Measurements from ENCODE around the gene HDAC4. TPM values are rescaled to one million over a fixed set of nuclear protein-coding genes. Genes with fewer than 3 reads are reported as not detected.

Gene HDAC4
- total RNA-seq, 2 experiments from 2014 or later, result 30.0 to 35.8 TPM

GRCh38 chr2:239393388-239393940 is 7.4 kb downstream of the HDAC4 start:
- DNase-seq, result no peak
- Mint-ChIP-seq H3K4me1 (ENCODE audit: low read depth) (peaks cover 21% of the 10 kb centered on the region), H3K9me3 (no peaks in the 10 kb centered on the region), H3K27ac (no peak overlapping the region), H3K27me3 (no peaks in the 10 kb centered on the region), H3K36me3 (peaks cover 11% of the 10 kb centered on the region), H3K4me3 (no peak overlapping the region)
- intact Hi-C loops (cut with micrococcal nuclease), result loop anchor here (10.0 kb wide), 1 partner anchor 249 kb away; no protein-coding TSS in a partner anchor
- ChIA-PET POLR2A (no interaction called here), CTCF (interaction anchor here (0.6 kb wide), 1 partner anchor 183 kb away, joined by 4 read pairs; no protein-coding TSS in a partner anchor)

GRCh38 chr2:239392688-239393387 is 8.0 kb downstream of the HDAC4 start:
- H3K4me1 Mint-ChIP-seq (ENCODE audit: low read depth), result peaks cover 17% of the 10 kb centered on the region
- no peak overlapping the region for H3K27ac Mint-ChIP-seq
- H3K9me3 Mint-ChIP-seq, result no peaks in the 10 kb centered on the region
- no peaks in the 10 kb centered on the region for H3K27me3 Mint-ChIP-seq
- CTCF ChIA-PET, result interaction anchor here (0.6 kb wide), 1 partner anchor 182 kb away, joined by 4 read pairs; no protein-coding TSS in a partner anchor
- peaks cover 11% of the 10 kb centered on the region for H3K36me3 Mint-ChIP-seq
- POLR2A ChIA-PET, result interaction anchor here (1.5 kb wide), 1 partner anchor 8 kb away, joined by 4 read pairs; the partner anchor contains the start of gene HDAC4
- no peak for DNase-seq
- no peak overlapping the region for H3K4me3 Mint-ChIP-seq
- intact Hi-C loops (cut with micrococcal nuclease), result loop anchor here (10.0 kb wide), 1 partner anchor 248 kb away; no protein-coding TSS in a partner anchor

GRCh38 chr2:239392072-239392357 is 8.8 kb downstream of the HDAC4 start:
- CTCF ChIA-PET, result no interaction called here
- Mint-ChIP-seq H3K4me1 (ENCODE audit: low read depth) (peaks cover 10% of the 10 kb centered on the region), H3K9me3 (no peaks in the 10 kb centered on the region), H3K27me3 (no peaks in the 10 kb centered on the region), H3K4me3 (no peak overlapping the region), H3K36me3 (peaks cover 11% of the 10 kb centered on the region), H3K27ac (no peak overlapping the region)
- POLR2A ChIA-PET, result interaction anchor here (1.5 kb wide), 1 partner anchor 9 kb away, joined by 4 read pairs; the partner anchor contains the start of gene HDAC4
- intact Hi-C loops (cut with micrococcal nuclease), result loop anchor here (10.0 kb wide), 1 partner anchor 247 kb away; no protein-coding TSS in a partner anchor
- DNase-seq, result no peak

- Mint-ChIP-seq H3K36me3 (peaks cover 11% of the 10 kb centered on the region), H3K27me3 (no peaks in the 10 kb centered on the region), H3K4me1 (ENCODE audit: low read depth) (peaks cover 6% of the 10 kb centered on the region), H3K27ac (no peak overlapping the region), H3K9me3 (no peaks in the 10 kb centered on the region), H3K4me3 (no peak overlapping the region)
- POLR2A ChIA-PET, result interaction anchor here (1.5 kb wide), 1 partner anchor 10 kb away, joined by 4 read pairs; the partner anchor contains the start of gene HDAC4
- intact Hi-C loops (cut with micrococcal nuclease), result loop anchor here (10.0 kb wide), 1 partner anchor 247 kb away; no protein-coding TSS in a partner anchor
- CTCF ChIA-PET, result interaction anchor here (1.3 kb wide), 1 partner anchor 22 kb away, joined by 3 read pairs; no protein-coding TSS in a partner anchor
- no peak for DNase-seq
Observed at GRCh38 chr2:239391286-239392071, 9.3 kb downstream of the HDAC4 start.

- no peaks in the 10 kb centered on the region for H3K27me3 Mint-ChIP-seq
- CTCF ChIA-PET, result interaction anchor here (1.3 kb wide), 1 partner anchor 21 kb away, joined by 3 read pairs; no protein-coding TSS in a partner anchor
- POLR2A ChIA-PET, result no interaction called here
Observed at GRCh38 chr2:239390546-239391285, 10.1 kb downstream of the HDAC4 start.

GRCh38 chr2:239389414-239390329 is 11.1 kb downstream of the HDAC4 start:
- H3K9me3 Mint-ChIP-seq, result no peaks in the 10 kb centered on the region
- H3K4me1 Mint-ChIP-seq (ENCODE audit: low read depth), result peaks cover 5% of the 10 kb centered on the region
- peaks cover 11% of the 10 kb centered on the region for H3K36me3 Mint-ChIP-seq
- no peak for DNase-seq
- POLR2A ChIA-PET, result interaction anchor here (1.0 kb wide), 1 partner anchor 12 kb away, joined by 3 read pairs; no protein-coding TSS in a partner anchor
- H3K27me3 Mint-ChIP-seq, result no peaks in the 10 kb centered on the region
- CTCF ChIA-PET, result interaction anchor here (1.6 kb wide), 1 partner anchor 9 kb away, joined by 3 read pairs; no protein-coding TSS in a partner anchor
- intact Hi-C loops (cut with micrococcal nuclease), result loop anchor here (10.0 kb wide), 1 partner anchor 245 kb away; no protein-coding TSS in a partner anchor
- no peak overlapping the region for H3K4me3 Mint-ChIP-seq
- no peak overlapping the region for H3K27ac Mint-ChIP-seq

More at GRCh38 chr2:239390546-239391285, 10.1 kb downstream of the HDAC4 start:
- DNase-seq, result no peak
- no peaks in the 10 kb centered on the region for H3K9me3 Mint-ChIP-seq
- H3K36me3 Mint-ChIP-seq, result peaks cover 11% of the 10 kb centered on the region
- H3K4me3 Mint-ChIP-seq, result no peak overlapping the region
- intact Hi-C loops (cut with micrococcal nuclease), result loop anchor here (10.0 kb wide), 1 partner anchor 246 kb away; no protein-coding TSS in a partner anchor
- no peak overlapping the region for H3K27ac Mint-ChIP-seq
- peaks cover 5% of the 10 kb centered on the region for H3K4me1 Mint-ChIP-seq (ENCODE audit: low read depth)

GRCh38 chr2:239388236-239389151 is 12.3 kb downstream of the HDAC4 start:
- H3K27me3 Mint-ChIP-seq, result no peaks in the 10 kb centered on the region
- H3K27ac Mint-ChIP-seq, result no peak overlapping the region
- intact Hi-C loops (cut with micrococcal nuclease), result no loop called here
- H3K4me3 Mint-ChIP-seq, result no peak overlapping the region
- no peak for DNase-seq
- ChIA-PET POLR2A (no interaction called here), CTCF (interaction anchor here (1.6 kb wide), 1 partner anchor 8 kb away, joined by 3 read pairs; no protein-coding TSS in a partner anchor)
- no peaks in the 10 kb centered on the region for H3K9me3 Mint-ChIP-seq
- H3K36me3 Mint-ChIP-seq, result peaks cover 12% of the 10 kb centered on the region
- peaks cover 2% of the 10 kb centered on the region for H3K4me1 Mint-ChIP-seq (ENCODE audit: low read depth)

- intact Hi-C loops (cut with micrococcal nuclease), result no loop called here
- DNase-seq, result no peak
- Mint-ChIP-seq H3K4me3 (no peak overlapping the region), H3K4me1 (ENCODE audit: low read depth) (peaks cover 9% of the 10 kb centered on the region), H3K27ac (no peak overlapping the region), H3K9me3 (no peaks in the 10 kb centered on the region), H3K27me3 (no peaks in the 10 kb centered on the region), H3K36me3 (peaks cover 12% of the 10 kb centered on the region)
- ChIA-PET CTCF (no interaction called here), POLR2A (no interaction called here)
Observed at GRCh38 chr2:239387811-239388210, 13.0 kb downstream of the HDAC4 start.

GRCh38 chr2:239386872-239387445 is 13.9 kb downstream of the HDAC4 start:
- no peaks in the 10 kb centered on the region for H3K27me3 Mint-ChIP-seq
- ChIA-PET POLR2A (no interaction called here), CTCF (no interaction called here)
- intact Hi-C loops (cut with micrococcal nuclease), result no loop called here
- no peak overlapping the region for H3K4me3 Mint-ChIP-seq
- peaks cover 12% of the 10 kb centered on the region for H3K36me3 Mint-ChIP-seq
- DNase-seq, result no peak
- H3K27ac Mint-ChIP-seq, result no peak overlapping the region
- no peaks in the 10 kb centered on the region for H3K9me3 Mint-ChIP-seq
- peaks cover 16% of the 10 kb centered on the region for H3K4me1 Mint-ChIP-seq (ENCODE audit: low read depth)

Measured in activated CD4-positive, alpha-beta memory T cell treated with anti-CD3 and anti-CD28 coated beads for 36 hours (primary cell).